Upper lobe of left lung (tissue), 6 donors: Measurements from ENCODE around the gene TIMM44. TPM values are rescaled to one million over a fixed set of nuclear protein-coding genes. Genes with fewer than 3 reads are reported as not detected.
A peak's percentile ranks its signal among the peaks of the same experiment; 100 is the strongest.

ENCODE experiments used
- ATAC-seq, 2 donors: fragments of 200-7000 bp; cut with Tn5 transposase; one replicate each; pipeline ENCODE4 v1.9.1; 2022; ENCODE audit warnings: mild to moderate bottlenecking in 2 of 2, moderate library complexity in 2 of 2; ENCODE audit not compliant: low FRiP score in 2 of 2
- DNase-seq, 2 donors: peaks; one replicate each; pipeline ENCODE4 v3.0.0-alpha.2; 2019 to 2020
- H3K27ac ChIP-seq, 4 donors: fragments of 200-600 bp; sonication (generic); one replicate each; pipeline ENCODE4 v1.5.1; 2016 to 2019
- H3K27me3 ChIP-seq, 4 donors: fragments of 200-600 bp; sonication (generic); one replicate each; pipeline ENCODE4 v1.5.1; 2017 to 2019
- H3K36me3 ChIP-seq, 4 donors: fragments of 200-600 bp; sonication (generic); one replicate each; pipeline ENCODE4 v1.5.1; 2016 to 2019
- H3K4me1 ChIP-seq, 4 donors: fragments of 200-600 bp; sonication (generic); one replicate each; pipeline ENCODE4 v1.5.1; 2018 to 2019
- H3K4me3 ChIP-seq, 4 donors: fragments of 200-600 bp; sonication (generic); one replicate each; pipeline ENCODE4 v1.5.1; 2017 to 2019; ENCODE audit warnings: mild to moderate bottlenecking in 2 of 4, moderate library complexity in 1 of 4
- H3K9me3 ChIP-seq, 4 donors: fragments of 200-600 bp; sonication (generic); one replicate each; pipeline ENCODE4 v1.5.1; 2018 to 2019
- EP300 ChIP-seq, 4 donors: sonication (generic); formaldehyde crosslinking; IDR thresholded peaks; one replicate each; pipeline ENCODE4 v1.5.1; 2017; ENCODE audit warnings: antibody characterized with exemption in 4 of 4, control low read depth in 2 of 4
- POLR2A ChIP-seq, 4 donors: fragments of 450-650 bp; IDR thresholded peaks; one replicate each; pipeline ENCODE4 v1.5.1; 2016 to 2017; ENCODE audit warnings: antibody characterized with exemption in 4 of 4, mild to moderate bottlenecking in 2 of 4
- POLR2AphosphoS5 ChIP-seq, 2 donors: sonication (generic); formaldehyde crosslinking; IDR thresholded peaks; one replicate each; pipeline ENCODE4 v1.5.1; 2017; ENCODE audit warnings: antibody characterized with exemption in 2 of 2
- WGBS, 2 donors: methylation state at CpG; one replicate each; pipeline ENCODE4 v1.1.5; 2017 to 2018; 5-methylcytosine and 5-hydroxymethylcytosine counted together
- total RNA-seq, 6 donors: library from RNA; depleted of rRNA in 4 of 6; stranded (reverse); fragments of >200 nt in 4 of 6; gene quantifications; one replicate each; pipeline versions ENCODE4 v1.1.0 to v1.2.1, GENCODE V29; 2016 to 2021
- TF ChIP-seq, protein P1 (sequence below), 6 experiments: fragments of 450-650 bp in 4 of 6; fragments of 200-600 bp in 2 of 6; sonication (generic) in 2 of 6; IDR thresholded peaks; one replicate each; pipeline ENCODE4 v1.5.1; 2016 to 2019; ENCODE audit warnings: antibody characterized with exemption in 6 of 6
- donor health status: DM: no; HTN: no; CAD: no; lungs with moderate emphysema.
- donor health status: DM: no; HTN: yes; CAD: no; lungs with severe emphysema.

Gene TIMM44
- total RNA-seq, 6 donors from 2014 or later, result 39.8 to 83.2 (median 52.7) TPM

DNA sequence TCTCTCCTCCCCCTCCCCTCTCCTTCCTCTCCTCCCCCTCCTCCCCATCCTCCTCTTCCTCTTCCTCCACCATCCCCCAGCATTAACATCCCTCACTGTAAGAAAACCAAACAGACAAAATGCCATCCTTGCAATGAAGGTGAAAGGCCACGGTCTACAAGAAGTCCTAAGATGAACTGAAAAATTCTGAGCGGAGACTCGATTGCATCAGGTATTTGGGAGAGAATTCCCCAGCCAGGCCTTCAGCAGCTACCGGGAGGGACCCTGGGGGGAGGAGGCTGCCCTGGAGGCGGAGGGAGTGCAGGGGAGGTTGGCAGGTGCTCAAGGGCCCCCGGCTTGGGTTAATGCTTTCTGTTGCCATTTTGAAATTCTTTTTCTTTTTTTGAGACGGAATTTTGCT is 10.1 kb upstream of the TIMM44 start:
- peaks cover 0 to 5% (median 0%) of the 10 kb centered on the region in 4 donors for H3K36me3 ChIP-seq
- H3K9me3 ChIP-seq, result no peaks in the 10 kb centered on the region
- peaks cover 0 to 10% (median 1%) of the 10 kb centered on the region in 4 donors for H3K4me1 ChIP-seq
- H3K27me3 ChIP-seq, result no peaks in the 10 kb centered on the region
- H3K27ac ChIP-seq, result no peak overlapping the region
- no peak overlapping the region for H3K4me3 ChIP-seq
- no peak for ATAC-seq
- DNase-seq, result no peak
- no peak for TF ChIP-seq POLR2A (IDR thresholded peaks at IDR 0.05)
- TF ChIP-seq POLR2AphosphoS5 (IDR thresholded peaks at IDR 0.05), result no peak
- no peak for TF ChIP-seq EP300 (IDR thresholded peaks at IDR 0.05)
- WGBS, 2 donors, result 68 to 73% methylated on average over 7 of the region's 7 CpGs

DNA sequence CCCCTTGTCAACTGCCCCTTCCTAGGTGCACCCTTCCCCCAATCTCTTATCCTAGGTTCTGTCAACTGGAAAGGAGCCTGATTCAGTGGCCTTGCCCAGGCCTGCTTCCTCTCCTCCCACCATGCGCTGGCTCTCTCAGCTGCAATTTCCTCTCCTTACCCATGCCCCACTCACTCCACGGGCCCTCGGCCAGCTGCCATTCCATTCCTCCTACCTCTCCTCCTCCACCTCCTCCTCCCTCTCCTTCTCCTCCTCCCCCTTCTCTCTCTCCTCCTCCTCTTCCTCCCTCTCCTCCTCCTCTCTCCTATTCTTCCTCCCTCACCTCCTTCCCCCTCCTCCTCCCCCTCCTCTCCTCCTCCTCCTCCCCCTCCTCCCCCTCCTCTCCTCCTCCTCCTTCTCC is 9.6 kb upstream of the TIMM44 start:
- Histone ChIP-seq H3K4me1 (peaks cover 0 to 10% (median 1%) of the 10 kb centered on the region in 4 donors), H3K9me3 (no peaks in the 10 kb centered on the region), H3K36me3 (no peaks in the 10 kb centered on the region), H3K27ac (no peak overlapping the region), H3K27me3 (no peaks in the 10 kb centered on the region), H3K4me3 (no peak overlapping the region)
- TF ChIP-seq POLR2A (IDR thresholded peaks at IDR 0.05) (no peak), POLR2AphosphoS5 (IDR thresholded peaks at IDR 0.05) (no peak), EP300 (IDR thresholded peaks at IDR 0.05) (no peak)
- TF ChIP-seq, protein P1, sequence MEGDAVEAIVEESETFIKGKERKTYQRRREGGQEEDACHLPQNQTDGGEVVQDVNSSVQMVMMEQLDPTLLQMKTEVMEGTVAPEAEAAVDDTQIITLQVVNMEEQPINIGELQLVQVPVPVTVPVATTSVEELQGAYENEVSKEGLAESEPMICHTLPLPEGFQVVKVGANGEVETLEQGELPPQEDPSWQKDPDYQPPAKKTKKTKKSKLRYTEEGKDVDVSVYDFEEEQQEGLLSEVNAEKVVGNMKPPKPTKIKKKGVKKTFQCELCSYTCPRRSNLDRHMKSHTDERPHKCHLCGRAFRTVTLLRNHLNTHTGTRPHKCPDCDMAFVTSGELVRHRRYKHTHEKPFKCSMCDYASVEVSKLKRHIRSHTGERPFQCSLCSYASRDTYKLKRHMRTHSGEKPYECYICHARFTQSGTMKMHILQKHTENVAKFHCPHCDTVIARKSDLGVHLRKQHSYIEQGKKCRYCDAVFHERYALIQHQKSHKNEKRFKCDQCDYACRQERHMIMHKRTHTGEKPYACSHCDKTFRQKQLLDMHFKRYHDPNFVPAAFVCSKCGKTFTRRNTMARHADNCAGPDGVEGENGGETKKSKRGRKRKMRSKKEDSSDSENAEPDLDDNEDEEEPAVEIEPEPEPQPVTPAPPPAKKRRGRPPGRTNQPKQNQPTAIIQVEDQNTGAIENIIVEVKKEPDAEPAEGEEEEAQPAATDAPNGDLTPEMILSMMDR (IDR thresholded peaks at IDR 0.05), result no peak
- no peak for DNase-seq
- peak in 1 of 2 donors; percentile 23 for ATAC-seq
- 4 to 17% methylated on average over 3 of the region's 3 CpGs for WGBS, 2 donors

DNA sequence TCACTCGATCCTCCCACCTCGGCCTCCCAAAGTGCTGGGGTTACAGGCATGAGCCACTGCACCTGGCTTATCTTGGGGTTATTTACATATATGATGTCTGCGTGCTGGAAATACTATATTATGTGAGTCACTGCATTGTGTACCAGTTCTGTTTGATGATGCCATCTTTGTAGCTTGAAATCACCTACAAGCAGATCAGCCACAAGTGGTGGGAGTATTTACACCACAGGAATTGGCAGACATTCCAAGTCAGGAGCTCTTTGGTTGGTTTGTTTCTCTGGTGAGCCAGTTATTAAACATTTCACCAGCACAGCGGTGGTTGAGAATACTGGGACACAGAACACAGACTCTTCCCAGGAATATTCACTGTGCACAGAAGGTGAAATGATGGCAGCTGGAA is 4.5 kb upstream of the TIMM44 start:
- 96 to 97% methylated on average over 3 to 4 of the region's 4 CpGs for WGBS, 2 donors
- Histone ChIP-seq H3K27me3 (no peaks in the 10 kb centered on the region), H3K36me3 (no peaks in the 10 kb centered on the region), H3K9me3 (no peaks in the 10 kb centered on the region), H3K4me3 (no peak overlapping the region), H3K4me1 (peaks cover 0 to 11% (median under 1%) of the 10 kb centered on the region in 4 donors), H3K27ac (no peak overlapping the region)
- ATAC-seq (no peak), DNase-seq (no peak)
- TF ChIP-seq POLR2A (IDR thresholded peaks at IDR 0.05), result no peak
- TF ChIP-seq EP300 (IDR thresholded peaks at IDR 0.05), result no peak
- no peak for TF ChIP-seq POLR2AphosphoS5 (IDR thresholded peaks at IDR 0.05)
- TF ChIP-seq, protein P1 (IDR thresholded peaks at IDR 0.05), result no peak

DNA sequence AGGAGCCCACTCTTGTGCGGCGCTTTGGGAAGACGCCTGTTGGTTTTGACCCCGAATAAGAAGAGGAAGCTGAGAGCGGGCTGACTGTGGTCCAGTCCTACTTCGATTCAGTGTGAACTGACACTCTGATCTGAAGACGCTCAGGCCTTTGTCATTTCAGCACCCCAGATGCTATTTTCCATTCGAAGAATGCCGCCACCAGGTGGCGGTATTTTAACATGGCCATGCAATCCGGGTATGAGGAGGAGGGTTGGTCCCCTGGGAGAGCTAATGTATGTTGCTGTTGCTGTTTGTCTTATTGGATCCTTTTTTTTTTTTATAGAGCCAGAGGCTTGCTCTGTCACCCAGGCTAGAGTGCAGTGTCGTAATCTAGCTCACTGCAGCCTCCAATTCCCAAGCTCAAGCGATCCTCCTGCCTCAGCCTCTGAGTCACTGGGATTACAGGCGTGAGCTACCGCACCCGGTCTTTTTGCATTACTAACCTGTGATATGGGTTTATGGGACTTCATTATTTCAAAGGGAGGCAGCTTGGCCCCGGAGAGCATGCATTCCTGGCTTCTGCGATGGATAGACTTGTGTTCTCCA is 803 bp upstream of the TIMM44 start:
- TF ChIP-seq POLR2A (IDR thresholded peaks at IDR 0.05) (no peak), POLR2AphosphoS5 (IDR thresholded peaks at IDR 0.05) (no peak), EP300 (IDR thresholded peaks at IDR 0.05) (no peak)
- TF ChIP-seq, protein P1 (IDR thresholded peaks at IDR 0.05), result peak; percentile 71 to 85 (median 80)
- no peaks in the 10 kb centered on the region for H3K27me3 ChIP-seq
- DNase-seq (peak in 1 of 2 donors; percentile 84), ATAC-seq (peak; percentile 82)
- no peaks in the 10 kb centered on the region for H3K9me3 ChIP-seq
- H3K36me3 ChIP-seq, result peaks cover 5 to 19% (median 12%) of the 10 kb centered on the region in 4 donors
- peak overlapping the region; percentile 54 to 96 (median 93) for H3K27ac ChIP-seq
- H3K4me1 ChIP-seq, result peaks cover 8 to 29% (median 11%) of the 10 kb centered on the region in 4 donors
- WGBS, 2 donors, result 27 to 31% methylated on average over 16 to 18 of the region's 18 CpGs
- peak overlapping the region; percentile 29 to 81 (median 71) for H3K4me3 ChIP-seq

DNA sequence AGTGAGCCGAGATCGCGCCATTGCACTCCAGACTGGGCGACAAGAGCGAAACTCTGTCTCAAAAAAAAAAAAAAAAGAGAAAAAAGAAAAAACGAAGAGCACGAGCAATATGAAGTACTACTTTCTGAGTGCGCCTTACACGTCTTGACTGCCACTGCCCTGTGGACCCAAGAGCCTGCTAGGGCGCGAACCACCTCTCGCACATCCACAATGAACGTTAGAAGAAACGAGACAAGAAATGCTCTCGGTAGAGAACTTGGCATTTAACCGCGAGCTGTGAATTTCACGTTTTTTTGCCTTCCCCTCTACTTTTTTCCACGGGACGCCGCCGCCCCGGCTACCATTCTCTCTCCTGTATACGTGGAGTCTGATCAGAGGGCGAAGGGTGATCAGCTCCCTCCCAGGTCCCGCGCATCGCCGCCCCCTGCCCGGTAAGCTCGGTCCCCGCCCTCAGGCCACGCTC is 454 bp downstream of the TIMM44 start:
- Histone ChIP-seq H3K27ac (peak overlapping the region; percentile 92 to 96 (median 95)), H3K36me3 (peaks cover 5 to 31% (median 14%) of the 10 kb centered on the region in 4 donors), H3K27me3 (no peaks in the 10 kb centered on the region), H3K4me3 (peak overlapping the region; percentile 66 to 81 (median 78)), H3K9me3 (no peaks in the 10 kb centered on the region), H3K4me1 (peaks cover 8 to 29% (median 13%) of the 10 kb centered on the region in 4 donors)
- WGBS, 2 donors, result 4 to 5% methylated on average over 32 to 33 of the region's 33 CpGs
- TF ChIP-seq POLR2A (IDR thresholded peaks at IDR 0.05), result no peak
- TF ChIP-seq, protein P1 (IDR thresholded peaks at IDR 0.05), result no peak
- TF ChIP-seq POLR2AphosphoS5 (IDR thresholded peaks at IDR 0.05), result no peak
- ATAC-seq (peak; percentile 4 to 42), DNase-seq (no peak)
